Stomach (tissue), 9 donors: ENCODE measurements around the gene ID4. TPM values are rescaled to one million over a fixed set of nuclear protein-coding genes. Genes with fewer than 3 reads are reported as not detected.

Experiments used
- DNase-seq, 2 donors: peaks; one replicate each; pipeline versions ENCODE4 v3.0.0 to v3.0.0-alpha.2; 2013 to 2019
- H3K27ac ChIP-seq, 5 donors: fragments of 200-600 bp in 4 of 5; sonication (generic) in 4 of 5; one replicate each; pipeline ENCODE4 v1.5.1; 2013 to 2019; ENCODE audit warnings: mild to moderate bottlenecking in 1 of 5, moderate library complexity in 1 of 5
- H3K27me3 ChIP-seq, 3 donors: fragments of 200-600 bp; sonication (generic); one replicate each; pipeline ENCODE4 v1.5.1; 2017 to 2019; ENCODE audit warnings: mixed run types in 1 of 3
- H3K36me3 ChIP-seq, 4 donors: fragments of 200-600 bp; sonication (generic); 1 replicate in 3 of 4; 2 replicates in 1 of 4; pipeline ENCODE4 v1.5.1; 2016 to 2019
- H3K4me1 ChIP-seq, 4 donors: fragments of 200-600 bp; sonication (generic); one replicate each; pipeline ENCODE4 v1.5.1; 2016 to 2019
- H3K4me3 ChIP-seq, 4 donors: fragments of 200-600 bp; sonication (generic) in 3 of 4; one replicate each; pipeline ENCODE4 v1.5.1; 2016 to 2019; ENCODE audit warnings: mild to moderate bottlenecking in 1 of 4
- H3K9me3 ChIP-seq, 4 donors: fragments of 200-600 bp; sonication (generic); one replicate each; pipeline ENCODE4 v1.5.1; 2016 to 2019
- CTCF ChIP-seq, 7 experiments: fragments of 450-650 bp in 4 of 7; fragments of 200-600 bp in 3 of 7; sonication (generic) in 3 of 7; IDR thresholded peaks; one replicate each; pipeline ENCODE4 v1.5.1; 2016 to 2019; ENCODE audit warnings: antibody characterized with exemption in 7 of 7, control low read depth in 2 of 7, mild to moderate bottlenecking in 1 of 7
- EP300 ChIP-seq: sonication (generic); formaldehyde crosslinking; IDR thresholded peaks from one replicate; pipeline ENCODE4 v1.6.1; 2017; ENCODE audit warnings: antibody characterized with exemption
- POLR2A ChIP-seq, 4 donors: fragments of 450-650 bp; IDR thresholded peaks; one replicate each; pipeline ENCODE4 v1.6.1; 2016; ENCODE audit warnings: antibody characterized with exemption in 4 of 4, control low read depth in 2 of 4, mild to moderate bottlenecking in 1 of 4, moderate library complexity in 1 of 4
- POLR2AphosphoS5 ChIP-seq, 3 donors: sonication (generic); formaldehyde crosslinking; IDR thresholded peaks; one replicate each; pipeline ENCODE4 v1.6.1; 2016; ENCODE audit warnings: antibody characterized with exemption in 3 of 3
- WGBS, 5 donors: extraction: QIAGEN DNeasy Blood & Tissue Kit in 3 of 5; methylation state at CpG; one replicate each; pipeline versions ENCODE4 v1.1.5 to v1.1.7; 2013 to 2018; 5-methylcytosine and 5-hydroxymethylcytosine counted together
- intact Hi-C: fragments of 100-400 bp; cut with DNase I; formaldehyde crosslinking; loops from one replicate; pipeline ENCODE4 v1.15.1; 2023; ENCODE audit warnings: low total_unique reads
- polyA plus RNA-seq, 3 donors: library from polyadenylated mRNA; stranded (reverse); fragments of 200-250 nt; gene quantifications; one replicate each; pipeline ENCODE4 v1.2.3, GENCODE V29; 2013
- total RNA-seq, 5 donors: library from RNA; depleted of rRNA; stranded (reverse); fragments of >200 nt; gene quantifications; one replicate each; pipeline versions ENCODE4 v1.1.0 to v1.2.3, GENCODE V29; 2014 to 2016
- donor health status: healthy with polysubstance abuse.
- donor health status: Bipolar disorder and iron deficiency.
- donor health status: healthy.

ID4 gene
- total and polyA plus RNA-seq, 8 donors, result 5.3 to 86.5 (median 18.8) TPM; not detected in 1

- Histone ChIP-seq H3K9me3 (no peaks in the 10 kb centered on the region), H3K27ac (no peak overlapping the region), H3K4me1 (peaks cover 0 to 14% (median 9%) of the 10 kb centered on the region in 4 donors), H3K36me3 (no peaks in the 10 kb centered on the region), H3K27me3 (no peaks in the 10 kb centered on the region), H3K4me3 (no peak overlapping the region)
- no peak for DNase-seq
- 86 to 93% (median 88%) methylated on average over 8 of the region's 8 CpGs for WGBS, 5 donors
- intact Hi-C loops, result no loop called here
- TF ChIP-seq POLR2AphosphoS5 (IDR thresholded peaks at IDR 0.05) (no peak), EP300 (no peak), POLR2A (IDR thresholded peaks at IDR 0.05) (no peak), CTCF (IDR thresholded peaks at IDR 0.05) (no peak)
Observed at GRCh38 chr6:19855536-19855935, 18.4 kb downstream of the ID4 start.

- Histone ChIP-seq H3K36me3 (no peaks in the 10 kb centered on the region), H3K4me1 (peaks cover 0 to 5% (median 2%) of the 10 kb centered on the region in 4 donors), H3K4me3 (no peak overlapping the region), H3K9me3 (no peaks in the 10 kb centered on the region), H3K27me3 (no peaks in the 10 kb centered on the region), H3K27ac (no peak overlapping the region)
- intact Hi-C loops, result no loop called here
- DNase-seq, result no peak
- TF ChIP-seq EP300 (no peak), POLR2A (IDR thresholded peaks at IDR 0.05) (no peak), CTCF (IDR thresholded peaks at IDR 0.05) (no peak), POLR2AphosphoS5 (IDR thresholded peaks at IDR 0.05) (no peak)
- WGBS, 5 donors, result 92 to 100% (median 96%) methylated on average over 3 of the region's 3 CpGs
Observed at GRCh38 chr6:19857139-19857538, 20.0 kb downstream of the ID4 start.

GRCh38 chr6:19857703-19858102 lies 20.5 kb downstream of the ID4 start:
- intact Hi-C loops, result no loop called here
- H3K36me3 ChIP-seq, result no peaks in the 10 kb centered on the region
- H3K4me1 ChIP-seq, result peaks cover 0 to 5% (median 2%) of the 10 kb centered on the region in 4 donors
- TF ChIP-seq CTCF (IDR thresholded peaks at IDR 0.05) (no peak), POLR2AphosphoS5 (IDR thresholded peaks at IDR 0.05) (no peak), POLR2A (IDR thresholded peaks at IDR 0.05) (no peak), EP300 (no peak)
- H3K4me3 ChIP-seq, result no peak overlapping the region
- WGBS, 5 donors, result 84 to 88% (median 85%) methylated on average over 4 of the region's 4 CpGs
- H3K27me3 ChIP-seq, result no peaks in the 10 kb centered on the region
- H3K9me3 ChIP-seq, result no peaks in the 10 kb centered on the region
- no peak overlapping the region for H3K27ac ChIP-seq
- DNase-seq, result no peak

GRCh38 chr6:19860235-19860877 lies 23.2 kb downstream of the ID4 start:
- H3K9me3 ChIP-seq, result no peaks in the 10 kb centered on the region
- intact Hi-C loops, result no loop called here
- no peaks in the 10 kb centered on the region for H3K36me3 ChIP-seq
- H3K4me1 ChIP-seq, result peaks cover 0 to 12% (median 2%) of the 10 kb centered on the region in 4 donors
- no peak for TF ChIP-seq EP300
- peak in 2 of 3 donors; percentile 70 to 79 for TF ChIP-seq POLR2AphosphoS5 (IDR thresholded peaks at IDR 0.05)
- peak; percentile 63 to 64 for DNase-seq
- WGBS, 5 donors, result 21 to 40% (median 31%) methylated on average over 4 of the region's 4 CpGs
- peaks cover 0 to 2% (median 0%) of the 10 kb centered on the region in 3 donors for H3K27me3 ChIP-seq
- no peak overlapping the region for H3K4me3 ChIP-seq
- no peak overlapping the region for H3K27ac ChIP-seq

- Histone ChIP-seq H3K9me3 (no peaks in the 10 kb centered on the region), H3K36me3 (no peaks in the 10 kb centered on the region), H3K4me1 (peaks cover 0 to 14% (median 2%) of the 10 kb centered on the region in 4 donors), H3K27ac (no peak overlapping the region), H3K27me3 (peaks cover 0 to 15% (median 0%) of the 10 kb centered on the region in 3 donors), H3K4me3 (no peak overlapping the region)
- no peak for DNase-seq
- intact Hi-C loops, result no loop called here
- 35 to 67% (median 55%) methylated on average over 3 of the region's 3 CpGs for WGBS, 5 donors
- TF ChIP-seq POLR2AphosphoS5 (IDR thresholded peaks at IDR 0.05), result no peak
- TF ChIP-seq CTCF (IDR thresholded peaks at IDR 0.05), result no peak
- TF ChIP-seq EP300, result no peak
- no peak for TF ChIP-seq POLR2A (IDR thresholded peaks at IDR 0.05)
Observed at GRCh38 chr6:19864285-19864684, 27.1 kb downstream of the ID4 start.
